HFFc6 (cell line): Measurements from ENCODE around the gene TFPI. TPM values are rescaled to one million over a fixed set of nuclear protein-coding genes. Genes with fewer than 3 reads are reported as not detected.

Source experiments
- DNase-seq: peaks from one replicate; pipeline ENCODE4 v3.0.0-alpha.2; 2018
- H3K27ac Mint-ChIP-seq: 2 replicates; pipeline ENCODE4 v1.8.0; 2020; ENCODE audit warnings: mild to moderate bottlenecking, mixed read lengths
- H3K27me3 Mint-ChIP-seq: 2 replicates; pipeline ENCODE4 v1.8.0; 2021; ENCODE audit warnings: mild to moderate bottlenecking, moderate library complexity, mixed read lengths; ENCODE audit not compliant: insufficient read depth
- H3K36me3 Mint-ChIP-seq: 2 replicates; pipeline ENCODE4 v1.8.0; 2021; ENCODE audit warnings: low read depth, mixed read lengths
- H3K4me1 Mint-ChIP-seq: 2 replicates; pipeline ENCODE4 v1.8.0; 2020; ENCODE audit warnings: low read depth, mixed read lengths
- H3K4me3 Mint-ChIP-seq: 2 replicates; pipeline ENCODE4 v1.8.0; 2020; ENCODE audit warnings: mild to moderate bottlenecking, moderate library complexity, mixed read lengths
- H3K9me3 Mint-ChIP-seq: 2 replicates; pipeline ENCODE4 v1.8.0; 2020; ENCODE audit warnings: mild to moderate bottlenecking, mixed read lengths
- total RNA-seq, 6 experiments: library from RNA; stranded (reverse); fragmentation: NEBNext Ultra II Directional; extraction: Animal tissue kit (Norgen Biotek cat#: 25700); gene quantifications; 2 replicates in 1 of 6; 3 replicates in 5 of 6; pipeline ENCODE4 v1.2.3, GENCODE V29; 2021
- TF ChIP-seq, protein P1 (sequence below): fragments of 200-600 bp; sonication (generic); IDR thresholded peaks from 2 replicates; pipeline ENCODE4 v1.5.0; 2021; ENCODE audit warnings: antibody characterized with exemption, mild to moderate bottlenecking

TFPI gene
- total RNA-seq, 6 experiments from 2014 or later: 25.4 to 42.4 (median 34.7) TPM

DNA sequence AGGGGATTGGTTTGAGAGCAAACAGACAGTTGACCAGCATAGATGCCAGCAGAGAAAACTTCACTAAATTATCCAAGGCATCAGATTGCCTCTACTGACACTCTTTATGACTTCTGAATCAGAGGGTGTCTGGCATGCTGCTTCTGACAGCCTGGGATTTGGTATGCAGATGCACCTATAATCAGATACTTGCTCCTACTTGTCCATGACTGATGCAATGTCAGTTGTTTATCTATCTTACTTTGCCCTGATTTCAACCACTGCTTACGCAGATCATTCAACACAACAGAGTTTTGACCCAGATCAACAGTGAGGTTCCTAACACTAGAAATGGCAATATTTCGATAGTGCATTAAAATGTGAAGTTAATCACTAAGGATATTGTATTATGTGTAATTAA, 83.5 kb downstream of the TFPI start:
- TF ChIP-seq, protein P1, sequence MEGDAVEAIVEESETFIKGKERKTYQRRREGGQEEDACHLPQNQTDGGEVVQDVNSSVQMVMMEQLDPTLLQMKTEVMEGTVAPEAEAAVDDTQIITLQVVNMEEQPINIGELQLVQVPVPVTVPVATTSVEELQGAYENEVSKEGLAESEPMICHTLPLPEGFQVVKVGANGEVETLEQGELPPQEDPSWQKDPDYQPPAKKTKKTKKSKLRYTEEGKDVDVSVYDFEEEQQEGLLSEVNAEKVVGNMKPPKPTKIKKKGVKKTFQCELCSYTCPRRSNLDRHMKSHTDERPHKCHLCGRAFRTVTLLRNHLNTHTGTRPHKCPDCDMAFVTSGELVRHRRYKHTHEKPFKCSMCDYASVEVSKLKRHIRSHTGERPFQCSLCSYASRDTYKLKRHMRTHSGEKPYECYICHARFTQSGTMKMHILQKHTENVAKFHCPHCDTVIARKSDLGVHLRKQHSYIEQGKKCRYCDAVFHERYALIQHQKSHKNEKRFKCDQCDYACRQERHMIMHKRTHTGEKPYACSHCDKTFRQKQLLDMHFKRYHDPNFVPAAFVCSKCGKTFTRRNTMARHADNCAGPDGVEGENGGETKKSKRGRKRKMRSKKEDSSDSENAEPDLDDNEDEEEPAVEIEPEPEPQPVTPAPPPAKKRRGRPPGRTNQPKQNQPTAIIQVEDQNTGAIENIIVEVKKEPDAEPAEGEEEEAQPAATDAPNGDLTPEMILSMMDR: no peak
- Mint-ChIP-seq H3K4me3 (no peak overlapping the region), H3K27ac (no peak overlapping the region), H3K36me3 (no peaks in the 10 kb centered on the region), H3K9me3 (no peaks in the 10 kb centered on the region), H3K27me3 (no peaks in the 10 kb centered on the region), H3K4me1 (no peaks in the 10 kb centered on the region)
- DNase-seq: no peak

DNA sequence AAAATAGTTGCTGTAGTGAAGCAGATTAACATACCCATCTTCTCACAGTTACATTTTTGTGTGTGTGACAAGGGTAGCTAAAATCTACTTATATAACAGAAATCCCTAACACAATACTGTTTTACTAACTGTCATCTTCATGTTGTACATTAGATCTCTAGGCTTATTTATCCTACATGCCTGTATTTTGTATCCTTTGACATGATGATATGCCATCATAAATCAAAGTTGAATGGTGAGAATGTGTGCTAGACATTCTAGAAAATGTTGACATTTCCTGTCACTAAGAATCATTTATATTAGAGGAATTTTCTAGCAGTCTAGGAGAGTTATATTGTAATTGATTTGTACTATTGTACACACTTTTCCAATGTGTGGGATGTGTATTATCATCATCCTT, 84.7 kb downstream of the TFPI start:
- Mint-ChIP-seq H3K9me3 (no peaks in the 10 kb centered on the region), H3K36me3 (no peaks in the 10 kb centered on the region), H3K4me1 (peaks cover 7% of the 10 kb centered on the region), H3K4me3 (no peak overlapping the region), H3K27me3 (no peaks in the 10 kb centered on the region), H3K27ac (no peak overlapping the region)
- no peak for DNase-seq
- TF ChIP-seq, protein P1: no peak

DNA sequence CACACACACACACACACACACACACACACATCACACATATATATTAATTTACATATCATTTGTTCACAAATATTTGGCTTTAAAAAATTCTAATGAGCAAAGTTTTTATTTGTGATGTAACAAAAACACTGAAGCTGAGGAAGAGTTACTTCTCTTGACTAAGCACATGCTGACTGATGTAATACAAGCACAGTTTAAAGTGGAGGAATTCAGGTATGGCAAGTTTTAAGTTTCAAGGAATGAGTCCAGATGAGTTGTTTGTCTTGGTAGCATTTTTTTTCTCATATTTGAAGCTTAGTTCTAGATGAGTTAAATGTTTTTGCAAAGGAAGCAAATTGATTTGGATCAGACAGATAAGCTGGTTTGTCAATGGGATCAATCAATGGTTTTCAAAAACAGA, 86.0 kb downstream of the TFPI start:
- no peak overlapping the region for H3K4me3 Mint-ChIP-seq
- H3K36me3 Mint-ChIP-seq: no peaks in the 10 kb centered on the region
- H3K9me3 Mint-ChIP-seq: no peaks in the 10 kb centered on the region
- H3K27me3 Mint-ChIP-seq: no peaks in the 10 kb centered on the region
- DNase-seq: no peak
- TF ChIP-seq, protein P1: no peak
- H3K27ac Mint-ChIP-seq: no peak overlapping the region
- H3K4me1 Mint-ChIP-seq: peaks cover 9% of the 10 kb centered on the region

DNA sequence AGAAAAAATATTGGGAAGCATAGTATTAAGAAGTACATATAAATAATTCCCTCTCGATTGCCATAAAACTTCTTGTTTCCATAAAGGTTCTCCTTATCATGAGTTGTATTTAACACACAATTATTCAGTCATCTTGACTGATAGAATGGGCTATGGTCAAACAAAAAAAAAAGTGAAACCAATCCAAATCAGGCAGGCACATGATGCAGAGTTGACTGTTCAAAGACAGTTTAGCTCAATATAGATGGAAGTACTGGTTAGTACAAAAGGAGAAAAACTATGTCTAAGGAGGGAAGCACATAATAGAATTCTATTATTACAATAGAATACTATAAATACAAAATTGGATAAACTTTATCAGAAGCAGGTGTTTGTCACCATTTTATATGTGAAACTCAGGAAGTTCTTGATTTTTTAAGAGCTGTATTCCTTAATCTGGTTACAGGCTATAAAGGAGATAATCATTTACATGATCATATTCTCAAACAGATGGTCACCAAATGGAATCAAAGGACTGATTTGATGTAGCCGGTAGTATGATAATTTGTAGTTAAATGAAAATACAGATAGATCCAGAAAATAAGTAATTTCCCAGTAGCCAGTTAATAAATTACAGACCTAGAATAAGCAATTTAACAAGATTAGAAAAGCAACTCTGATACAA, 88.0 kb downstream of the TFPI start:
- no peak overlapping the region for H3K4me3 Mint-ChIP-seq
- H3K9me3 Mint-ChIP-seq: no peaks in the 10 kb centered on the region
- H3K27me3 Mint-ChIP-seq: no peaks in the 10 kb centered on the region
- peaks cover 9% of the 10 kb centered on the region for H3K4me1 Mint-ChIP-seq
- no peak overlapping the region for H3K27ac Mint-ChIP-seq
- DNase-seq: no peak
- TF ChIP-seq, protein P1: no peak
- no peaks in the 10 kb centered on the region for H3K36me3 Mint-ChIP-seq

DNA sequence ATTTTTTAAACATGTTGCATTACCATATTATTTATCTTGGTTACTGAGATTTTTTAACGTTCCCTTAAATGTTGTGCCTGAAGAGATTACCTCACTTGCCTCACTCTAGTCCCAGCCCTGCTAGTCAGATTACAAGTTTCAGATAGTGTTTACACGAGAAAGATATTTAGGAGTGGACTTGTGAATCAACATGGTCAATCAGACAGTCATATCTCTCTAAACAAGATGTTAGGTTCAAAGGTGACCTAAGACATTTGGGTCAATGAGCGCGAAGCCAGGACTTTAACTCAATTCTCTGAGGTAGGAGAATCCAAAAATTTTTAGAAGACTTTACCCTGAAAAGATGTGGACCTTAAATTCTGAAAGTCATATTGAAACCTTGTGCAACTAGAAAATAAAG, 91.4 kb downstream of the TFPI start:
- Mint-ChIP-seq H3K4me3 (no peak overlapping the region), H3K4me1 (peaks cover 9% of the 10 kb centered on the region), H3K27ac (no peak overlapping the region), H3K9me3 (no peaks in the 10 kb centered on the region), H3K27me3 (no peaks in the 10 kb centered on the region), H3K36me3 (no peaks in the 10 kb centered on the region)
- DNase-seq: no peak
- TF ChIP-seq, protein P1: no peak
